Activated CD4-positive, alpha-beta T cell treated with anti-CD3 and anti-CD28 coated beads for 48 hours (primary cell): ENCODE measurements around the gene TAOK3.
"Not testable (repeated sequence)": the region's sequence is repeated elsewhere in the genome, so short reads cannot be mapped to it uniquely, and the experiment has no call there.

Experiments
- DNase-seq: peaks from one replicate; pipeline ENCODE4 v3.0.0-alpha.2; 2020

TAOK3 gene

DNA sequence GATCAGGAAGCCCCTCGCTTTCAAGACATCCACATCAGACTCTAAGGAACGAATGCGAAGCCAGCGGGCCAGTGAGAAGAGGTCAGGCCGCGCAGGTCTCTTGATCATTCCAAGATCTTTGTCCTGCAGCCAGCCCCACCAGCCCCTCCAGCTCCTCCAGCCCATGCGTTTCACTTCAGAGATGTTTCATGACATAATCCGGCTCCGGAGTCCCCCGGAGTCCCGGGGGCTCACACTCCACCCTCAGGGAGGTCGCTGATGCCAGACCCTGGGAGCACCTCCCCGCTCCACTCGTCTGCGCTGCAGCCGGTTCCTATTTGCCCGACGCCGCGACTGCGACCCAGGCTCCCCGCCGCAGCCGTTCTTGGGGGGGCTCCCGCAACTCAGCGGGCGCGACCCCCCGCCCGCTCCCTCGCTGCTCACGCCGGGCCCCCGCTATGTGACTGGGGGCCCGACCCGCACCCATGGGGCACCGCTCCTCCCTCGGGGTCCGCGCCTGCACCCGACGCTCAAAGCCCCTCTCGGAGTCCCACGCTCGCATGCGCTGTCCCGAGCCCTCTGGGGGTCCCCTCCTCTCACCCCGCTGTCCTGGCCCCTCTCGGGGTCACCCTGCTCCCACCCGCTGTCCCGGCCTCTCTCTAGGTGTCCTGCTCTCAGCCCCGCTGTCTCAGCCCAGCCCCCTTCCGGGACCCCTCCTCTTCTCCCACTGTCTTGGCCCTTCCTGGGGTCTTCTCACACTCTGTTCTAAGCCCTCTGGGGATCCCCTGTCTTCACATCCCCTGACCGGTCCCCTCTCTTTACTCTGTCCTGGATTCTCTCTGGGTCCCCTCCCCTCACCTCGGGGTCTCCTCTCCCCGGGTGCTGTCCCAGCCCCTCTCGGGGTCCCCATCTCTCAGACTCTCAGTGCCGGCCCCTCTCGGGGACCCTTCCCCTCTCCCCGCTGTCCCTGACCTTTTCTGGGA lies 1.1 kb downstream of the TAOK3 start:
- DNase-seq, result peak; percentile 18

DNA sequence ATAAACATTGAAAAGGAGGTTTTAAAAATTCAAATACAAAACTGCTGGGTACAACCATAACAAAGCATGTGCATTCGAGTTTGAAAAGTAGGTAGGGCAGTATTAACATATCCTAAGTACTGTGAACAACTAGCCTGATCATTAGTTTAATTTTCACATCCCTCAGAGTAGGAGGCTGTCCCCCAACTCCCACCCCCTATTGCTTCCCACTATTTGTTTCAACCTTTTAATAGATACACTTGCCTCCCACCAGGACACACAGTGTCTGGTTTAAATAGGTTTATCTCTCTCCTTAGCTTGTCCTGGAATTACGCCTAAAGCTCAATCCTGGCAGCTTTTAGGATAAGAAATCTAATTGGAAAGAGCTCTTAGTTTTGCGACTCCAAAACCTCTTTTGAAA lies 2.1 kb downstream of the TAOK3 start:
- no peak for DNase-seq

DNA sequence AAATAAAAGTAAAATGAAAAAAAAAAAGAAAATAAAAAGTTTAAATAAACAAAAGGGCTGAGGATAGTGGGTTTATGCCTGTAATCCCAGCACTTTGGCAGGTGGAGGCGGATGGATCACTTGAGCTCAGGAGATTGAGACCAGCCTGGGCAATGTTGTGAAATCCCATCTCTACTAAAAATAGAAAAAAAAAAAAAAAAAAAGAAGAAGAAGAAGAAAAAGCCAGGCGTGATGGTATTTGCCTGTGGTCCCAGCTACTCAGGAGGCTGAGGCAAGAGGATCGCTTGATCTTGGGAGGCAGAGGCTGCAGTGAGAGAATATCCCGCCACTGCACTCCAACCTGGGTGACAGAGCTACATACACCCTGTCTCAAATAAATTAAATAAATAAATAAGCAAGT lies 3.9 kb downstream of the TAOK3 start:
- DNase-seq, result no peak

- DNase-seq, result no peak
Measured at GRCh38 chr12:118361889-118362288, 10.8 kb downstream of the TAOK3 start.

- DNase-seq, result no peak
Measured at GRCh38 chr12:118361092-118361404, 11.7 kb downstream of the TAOK3 start.

DNA sequence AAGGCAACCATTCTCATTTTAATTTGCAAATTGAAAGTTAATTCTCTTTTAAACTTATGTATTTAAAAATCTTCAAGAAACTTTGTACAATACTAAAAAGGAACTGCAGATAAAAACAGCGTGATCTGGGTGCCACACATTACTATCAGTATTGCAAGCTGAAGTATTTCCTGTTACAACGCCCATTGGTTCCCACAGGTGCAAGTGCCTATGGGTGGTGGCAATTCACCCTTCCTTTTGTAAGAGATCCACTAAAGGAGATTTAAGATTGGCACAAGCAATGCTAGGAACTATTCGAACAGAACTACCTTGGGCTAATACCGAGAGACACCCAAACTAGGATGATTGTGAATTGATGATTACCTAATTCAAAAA lies 13.2 kb downstream of the TAOK3 start:
- DNase-seq, result peak; percentile 33

DNA sequence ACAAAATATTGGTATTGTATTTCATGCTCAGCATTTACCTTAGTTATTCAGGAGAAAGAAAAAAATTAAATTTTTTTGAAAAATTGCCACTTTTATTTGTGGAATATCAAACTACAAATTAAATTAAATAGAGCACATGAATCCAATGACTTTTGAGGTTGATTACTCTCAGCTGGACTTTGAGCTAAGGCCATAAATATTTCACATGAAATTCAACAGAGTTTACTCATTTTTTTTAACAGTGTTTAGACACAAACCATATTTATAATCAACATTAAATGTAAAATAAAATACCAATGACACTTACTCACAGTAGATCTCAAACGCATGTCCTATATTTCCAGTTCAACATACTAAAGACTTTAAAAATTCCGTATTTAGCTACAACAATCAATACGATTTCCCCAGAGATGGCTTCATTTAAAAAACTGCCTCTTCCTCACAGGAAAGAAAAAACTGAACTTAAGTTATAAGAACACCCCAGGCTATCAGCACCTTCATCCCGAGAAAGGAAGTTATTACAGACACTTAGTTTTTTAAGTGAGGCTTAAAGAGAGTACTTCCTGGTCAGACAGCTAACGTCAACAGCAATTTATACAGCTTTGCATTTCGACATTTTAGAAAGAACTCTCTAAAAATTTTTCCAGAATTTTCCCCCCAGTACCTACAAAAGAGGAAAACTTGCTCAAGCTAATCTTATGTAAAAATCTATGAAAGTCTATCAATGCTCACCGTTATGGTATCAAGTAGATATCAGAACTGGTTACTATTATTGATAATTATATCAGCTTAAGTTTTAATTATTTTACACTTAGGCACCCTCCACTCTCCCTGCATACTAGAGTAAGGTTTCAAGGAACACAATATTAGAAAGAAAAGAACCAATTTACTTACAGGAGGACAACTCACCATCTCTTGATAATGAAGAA lies 13.8 kb downstream of the TAOK3 start:
- no peak for DNase-seq

DNA sequence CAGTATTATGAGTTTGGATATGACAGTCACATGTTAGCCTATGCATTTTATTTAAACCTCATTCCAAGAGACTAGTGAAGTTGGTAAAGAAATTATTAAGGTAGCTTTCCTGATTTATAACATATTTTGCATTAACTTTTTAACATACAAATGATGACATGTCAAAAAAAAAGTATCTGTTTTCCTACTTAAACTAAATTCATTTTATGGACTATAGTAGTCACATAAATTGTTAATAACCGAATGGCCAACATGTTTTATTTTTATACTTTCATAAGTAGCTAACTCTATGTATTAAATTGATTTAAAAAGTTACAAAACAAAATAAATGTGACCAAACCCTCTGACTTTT lies 14.7 kb downstream of the TAOK3 start:
- DNase-seq, result no peak

GRCh38 chr12:118357257-118358007 lies 15.3 kb downstream of the TAOK3 start:
- peak; percentile 62 for DNase-seq

- no peak for DNase-seq
Measured at GRCh38 chr12:118356809-118357256, 15.9 kb downstream of the TAOK3 start.

GRCh38 chr12:118355843-118356242 lies 16.9 kb downstream of the TAOK3 start:
- DNase-seq, result no peak

DNA sequence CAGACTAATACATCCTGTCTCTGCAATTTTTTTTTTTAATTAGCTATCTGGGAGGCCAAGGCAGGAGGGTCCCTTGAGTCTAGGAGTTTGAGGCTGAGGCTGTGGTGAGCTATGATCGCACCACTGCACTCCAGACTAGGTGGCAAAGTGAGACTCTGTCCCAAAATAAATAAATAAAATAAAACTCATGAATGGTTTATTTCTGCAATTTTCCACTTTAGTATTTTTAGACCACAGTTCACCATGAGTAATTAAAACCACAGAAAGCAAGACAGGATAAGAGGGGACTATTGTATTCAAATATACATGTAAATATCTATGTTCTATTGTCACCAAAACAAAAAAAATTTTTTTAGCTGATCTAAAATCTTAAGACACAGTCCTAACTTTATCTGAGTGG lies 17.8 kb downstream of the TAOK3 start:
- no peak for DNase-seq

DNA sequence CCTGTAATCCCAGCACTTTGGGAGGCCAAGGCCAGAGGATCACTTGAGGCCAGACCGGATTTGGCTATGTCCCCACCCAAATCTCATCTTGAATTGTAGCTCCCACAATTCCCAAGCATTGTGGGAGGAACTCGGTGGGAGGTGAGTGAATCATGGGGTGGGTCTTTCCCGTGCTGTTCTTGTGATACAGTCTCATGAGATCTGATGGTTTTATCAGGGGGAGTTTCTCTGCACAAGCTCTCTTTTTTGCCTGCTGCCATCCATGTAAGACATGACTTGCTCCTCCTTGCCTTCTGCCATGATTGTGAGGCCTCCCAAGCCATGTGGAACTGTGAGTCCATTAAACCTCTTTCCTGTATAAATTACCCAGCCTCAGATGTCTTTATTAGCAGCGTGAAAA lies 18.2 kb downstream of the TAOK3 start:
- DNase-seq, result not testable (repeated sequence)

DNA sequence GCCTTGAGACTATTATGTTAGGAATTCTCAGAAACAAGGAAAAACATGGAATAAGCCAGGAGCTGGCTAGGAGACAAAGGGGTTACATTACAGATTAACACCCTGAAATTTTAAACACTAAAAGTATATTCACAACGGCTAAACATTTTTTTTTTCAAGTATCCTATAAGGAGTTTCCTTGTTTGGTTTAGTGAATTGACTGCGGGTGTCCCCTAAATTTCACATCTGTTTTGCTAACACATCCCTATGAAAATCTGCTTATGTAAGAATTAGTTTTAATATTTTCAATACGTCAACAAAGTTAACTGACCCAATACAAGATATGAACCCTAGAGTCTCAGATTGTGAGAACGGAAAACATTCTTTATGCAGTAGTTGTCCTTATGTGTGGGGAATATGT lies 19.0 kb downstream of the TAOK3 start:
- no peak for DNase-seq

DNA sequence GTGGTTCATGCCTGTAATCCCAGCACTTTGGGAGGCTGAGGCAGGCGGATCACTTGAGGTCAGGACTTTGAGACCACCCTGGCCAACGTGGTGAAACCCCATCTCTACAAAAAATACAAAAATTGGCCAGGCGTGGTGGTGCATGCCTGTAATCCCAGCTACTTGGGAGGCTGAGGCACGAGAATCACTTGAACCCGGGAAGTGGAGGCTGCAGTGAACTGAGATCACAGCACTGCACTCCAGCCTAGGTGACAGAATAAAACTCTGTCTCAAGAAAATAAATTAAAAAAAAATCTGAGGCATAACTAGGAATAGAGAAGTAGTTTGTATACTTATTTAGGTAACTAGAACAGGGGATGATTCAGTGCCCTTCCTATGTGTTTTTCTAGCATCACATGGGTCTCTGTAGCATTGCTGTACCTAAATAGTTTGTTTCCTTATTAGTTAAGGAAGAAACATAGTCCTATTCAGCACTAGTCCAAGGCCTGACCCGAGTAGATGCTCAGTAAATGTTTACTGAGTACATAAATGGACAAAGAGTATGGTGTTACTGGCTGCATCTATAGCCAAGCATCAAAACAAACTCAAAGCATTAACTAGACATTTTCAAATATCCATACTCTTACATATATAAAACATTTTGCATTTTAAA lies 21.7 kb downstream of the TAOK3 start:
- DNase-seq, result no peak

DNA sequence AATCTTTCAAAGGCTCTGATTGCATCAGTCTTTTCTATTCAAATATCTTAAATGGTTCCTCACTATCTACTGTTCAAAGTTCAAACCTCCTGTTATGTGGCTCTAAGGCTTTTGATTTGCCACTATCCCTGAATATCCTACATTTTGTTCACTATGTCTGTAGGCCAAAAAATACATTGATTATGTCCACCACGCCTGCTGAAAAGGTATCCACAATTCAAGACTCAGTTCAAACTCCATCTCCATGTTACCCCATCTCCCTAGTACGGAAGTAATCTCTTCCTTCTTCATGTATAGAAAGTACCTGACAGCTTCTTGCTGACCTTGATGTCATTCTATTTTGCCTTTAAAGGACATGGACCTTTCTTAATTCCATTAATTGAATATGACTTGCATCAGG lies 24.8 kb downstream of the TAOK3 start:
- no peak for DNase-seq

DNA sequence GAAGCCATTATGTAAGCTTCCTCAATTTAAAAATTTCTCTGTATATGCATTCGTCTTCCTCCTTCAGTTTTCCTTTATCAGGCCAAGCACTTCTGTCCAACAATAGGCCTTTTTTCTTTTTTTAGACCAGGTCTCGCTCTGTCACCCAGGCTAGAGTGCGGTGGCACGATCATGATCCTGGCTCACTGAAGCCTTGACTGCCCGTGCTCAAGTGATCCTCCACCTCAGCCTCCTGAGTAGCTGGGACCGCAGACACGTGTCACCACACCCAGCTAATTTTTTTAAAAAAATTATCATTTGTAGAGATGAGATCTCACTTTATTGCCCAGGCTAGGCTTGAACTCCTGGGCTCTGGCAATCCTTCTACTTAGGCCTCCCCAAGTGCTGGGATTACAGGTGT lies 25.8 kb downstream of the TAOK3 start:
- no peak for DNase-seq

- DNase-seq, result no peak
Measured at GRCh38 chr12:118345355-118345754, 27.4 kb downstream of the TAOK3 start.

DNA sequence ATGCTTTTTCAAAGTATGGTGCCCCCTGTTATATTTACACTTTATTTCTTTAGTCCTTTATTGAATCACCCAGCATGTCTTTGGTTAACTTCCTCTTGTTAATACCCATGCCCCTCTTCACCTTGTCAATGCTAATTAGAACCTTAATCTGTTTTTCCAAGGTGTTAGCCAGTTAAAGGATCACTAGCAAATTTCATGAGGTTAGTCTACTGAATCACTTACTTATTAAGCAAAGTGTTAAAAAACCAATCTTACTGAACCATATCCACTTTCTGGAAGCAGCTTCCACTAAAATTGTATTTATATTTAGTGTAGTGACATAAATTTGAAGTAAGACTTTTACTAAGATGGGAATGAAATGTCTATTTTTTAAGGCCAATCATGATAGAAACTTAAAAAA lies 27.9 kb downstream of the TAOK3 start:
- DNase-seq, result no peak

DNA sequence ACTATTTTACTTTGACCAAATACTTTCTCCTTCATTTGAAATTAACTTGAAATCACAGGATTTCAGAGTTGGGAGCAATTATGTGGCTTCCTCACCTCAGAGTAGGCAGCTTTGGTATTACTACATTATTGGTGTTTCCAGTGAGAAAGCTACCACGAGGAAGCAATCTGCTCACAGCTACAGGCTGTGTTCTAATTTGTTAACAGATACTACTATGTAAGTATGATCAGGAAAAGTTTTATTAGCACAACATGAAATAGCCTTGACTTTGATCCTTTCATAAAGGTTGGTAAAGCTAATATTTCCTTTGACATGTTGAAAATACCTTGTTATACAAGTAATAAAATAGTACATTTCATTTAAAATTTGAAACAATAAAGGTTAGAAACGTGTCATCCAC lies 30.6 kb downstream of the TAOK3 start:
- no peak for DNase-seq

- DNase-seq, result no peak
Measured at GRCh38 chr12:118337194-118337838, 35.4 kb downstream of the TAOK3 start.

DNA sequence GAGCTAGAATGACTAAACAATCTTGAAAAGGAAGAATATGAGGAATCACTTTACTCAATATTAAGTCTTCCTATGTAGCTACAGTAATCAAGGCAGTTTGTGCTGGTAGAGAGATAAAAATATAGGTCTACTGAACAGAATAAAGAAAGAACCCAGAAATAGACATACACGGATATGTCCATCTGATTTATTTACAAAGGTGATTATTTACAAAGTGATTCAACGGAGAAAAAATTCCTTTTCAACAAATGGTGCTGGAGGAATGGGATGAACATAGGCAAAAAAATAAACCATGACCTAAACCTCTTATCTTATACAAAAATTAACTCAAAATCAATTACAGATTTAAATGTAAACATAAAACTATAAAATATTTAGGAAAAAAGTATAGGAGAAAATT lies 36.6 kb downstream of the TAOK3 start:
- DNase-seq, result no peak
